Breast epithelium (tissue), 3 donors: ENCODE data around the gene DIS3L2.

Experiments used
- CTCF ChIP-seq, 3 donors: fragments of 450-650 bp; IDR thresholded peaks; one replicate each; pipeline ENCODE4 v1.5.1; 2016 to 2017; ENCODE audit warnings: antibody characterized with exemption in 3 of 3, mild to moderate bottlenecking in 3 of 3, moderate library complexity in 3 of 3
- POLR2AphosphoS5 ChIP-seq, 3 donors: sonication (generic); formaldehyde crosslinking; IDR thresholded peaks; one replicate each; pipeline ENCODE4 v1.6.1; 2017; ENCODE audit warnings: antibody characterized with exemption in 3 of 3

- TF ChIP-seq CTCF (IDR thresholded peaks at IDR 0.05) = no peak
- no peak for TF ChIP-seq POLR2AphosphoS5 (IDR thresholded peaks at IDR 0.05)
Observed at GRCh38 chr2:232281858-232282507, 320.5 kb downstream of the DIS3L2 start.
